Measurements from ENCODE around the gene CAPS2.

The CAPS2 gene

GRCh38 chr12:75315518-75315917, 14.6 kb downstream of the CAPS2 start:
- TF ChIP-seq GABPA (IDR thresholded peaks at IDR 0.05; ENCODE audit: low read depth) (no peak), SPI1 (IDR thresholded peaks at IDR 0.05; ENCODE audit: borderline replicate concordance, low read depth) (no peak)
- TF ChIP-seq, protein P1, sequence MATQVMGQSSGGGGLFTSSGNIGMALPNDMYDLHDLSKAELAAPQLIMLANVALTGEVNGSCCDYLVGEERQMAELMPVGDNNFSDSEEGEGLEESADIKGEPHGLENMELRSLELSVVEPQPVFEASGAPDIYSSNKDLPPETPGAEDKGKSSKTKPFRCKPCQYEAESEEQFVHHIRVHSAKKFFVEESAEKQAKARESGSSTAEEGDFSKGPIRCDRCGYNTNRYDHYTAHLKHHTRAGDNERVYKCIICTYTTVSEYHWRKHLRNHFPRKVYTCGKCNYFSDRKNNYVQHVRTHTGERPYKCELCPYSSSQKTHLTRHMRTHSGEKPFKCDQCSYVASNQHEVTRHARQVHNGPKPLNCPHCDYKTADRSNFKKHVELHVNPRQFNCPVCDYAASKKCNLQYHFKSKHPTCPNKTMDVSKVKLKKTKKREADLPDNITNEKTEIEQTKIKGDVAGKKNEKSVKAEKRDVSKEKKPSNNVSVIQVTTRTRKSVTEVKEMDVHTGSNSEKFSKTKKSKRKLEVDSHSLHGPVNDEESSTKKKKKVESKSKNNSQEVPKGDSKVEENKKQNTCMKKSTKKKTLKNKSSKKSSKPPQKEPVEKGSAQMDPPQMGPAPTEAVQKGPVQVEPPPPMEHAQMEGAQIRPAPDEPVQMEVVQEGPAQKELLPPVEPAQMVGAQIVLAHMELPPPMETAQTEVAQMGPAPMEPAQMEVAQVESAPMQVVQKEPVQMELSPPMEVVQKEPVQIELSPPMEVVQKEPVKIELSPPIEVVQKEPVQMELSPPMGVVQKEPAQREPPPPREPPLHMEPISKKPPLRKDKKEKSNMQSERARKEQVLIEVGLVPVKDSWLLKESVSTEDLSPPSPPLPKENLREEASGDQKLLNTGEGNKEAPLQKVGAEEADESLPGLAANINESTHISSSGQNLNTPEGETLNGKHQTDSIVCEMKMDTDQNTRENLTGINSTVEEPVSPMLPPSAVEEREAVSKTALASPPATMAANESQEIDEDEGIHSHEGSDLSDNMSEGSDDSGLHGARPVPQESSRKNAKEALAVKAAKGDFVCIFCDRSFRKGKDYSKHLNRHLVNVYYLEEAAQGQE (IDR thresholded peaks at IDR 0.05; ENCODE audit: insufficient replicate concordance, low read depth): no peak
- no peak overlapping the region for H3K4me3 ChIP-seq (replicated peaks; ENCODE audit: insufficient read depth, low read length)
- H3K27ac ChIP-seq (replicated peaks): no peak overlapping the region

GRCh38 chr12:75311369-75311768, 18.8 kb downstream of the CAPS2 start:
- no peak for DNase-seq (ENCODE audit: low read depth in 1 of 2, low spot score in 1 of 2)
- TF ChIP-seq GABPA (IDR thresholded peaks at IDR 0.05; ENCODE audit: low read depth) (no peak), POLR2AphosphoS5 (IDR thresholded peaks at IDR 0.05; ENCODE audit: low read depth) (no peak), SPI1 (IDR thresholded peaks at IDR 0.05; ENCODE audit: borderline replicate concordance, low read depth) (no peak)
- TF ChIP-seq, protein P2, sequence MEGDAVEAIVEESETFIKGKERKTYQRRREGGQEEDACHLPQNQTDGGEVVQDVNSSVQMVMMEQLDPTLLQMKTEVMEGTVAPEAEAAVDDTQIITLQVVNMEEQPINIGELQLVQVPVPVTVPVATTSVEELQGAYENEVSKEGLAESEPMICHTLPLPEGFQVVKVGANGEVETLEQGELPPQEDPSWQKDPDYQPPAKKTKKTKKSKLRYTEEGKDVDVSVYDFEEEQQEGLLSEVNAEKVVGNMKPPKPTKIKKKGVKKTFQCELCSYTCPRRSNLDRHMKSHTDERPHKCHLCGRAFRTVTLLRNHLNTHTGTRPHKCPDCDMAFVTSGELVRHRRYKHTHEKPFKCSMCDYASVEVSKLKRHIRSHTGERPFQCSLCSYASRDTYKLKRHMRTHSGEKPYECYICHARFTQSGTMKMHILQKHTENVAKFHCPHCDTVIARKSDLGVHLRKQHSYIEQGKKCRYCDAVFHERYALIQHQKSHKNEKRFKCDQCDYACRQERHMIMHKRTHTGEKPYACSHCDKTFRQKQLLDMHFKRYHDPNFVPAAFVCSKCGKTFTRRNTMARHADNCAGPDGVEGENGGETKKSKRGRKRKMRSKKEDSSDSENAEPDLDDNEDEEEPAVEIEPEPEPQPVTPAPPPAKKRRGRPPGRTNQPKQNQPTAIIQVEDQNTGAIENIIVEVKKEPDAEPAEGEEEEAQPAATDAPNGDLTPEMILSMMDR (IDR thresholded peaks at IDR 0.05; ENCODE audit: insufficient read depth, low read length): no peak
- TF ChIP-seq, protein P1 (IDR thresholded peaks at IDR 0.05; ENCODE audit: insufficient replicate concordance, low read depth): no peak
- Histone ChIP-seq H3K27ac (replicated peaks) (no peak overlapping the region), H3K27me3 (ENCODE audit: insufficient read depth, poor library complexity, severe bottlenecking) (no peaks in the 10 kb centered on the region), H3K4me3 (replicated peaks; ENCODE audit: insufficient read depth, low read length) (no peak overlapping the region)

More at GRCh38 chr12:75315518-75315917, 14.6 kb downstream of the CAPS2 start:
- no peak for DNase-seq (ENCODE audit: low read depth in 1 of 2, low spot score in 1 of 2)
- no peaks in the 10 kb centered on the region for H3K27me3 ChIP-seq (ENCODE audit: insufficient read depth, poor library complexity, severe bottlenecking)

GRCh38 chr12:75308279-75308678, 21.8 kb downstream of the CAPS2 start:
- TF ChIP-seq, protein P2 (IDR thresholded peaks at IDR 0.05; ENCODE audit: insufficient read depth, low read length): no peak
- no peak for TF ChIP-seq POLR2AphosphoS5 (IDR thresholded peaks at IDR 0.05; ENCODE audit: low read depth)
- no peak for TF ChIP-seq GABPA (IDR thresholded peaks at IDR 0.05; ENCODE audit: low read depth)
- TF ChIP-seq, protein P1 (IDR thresholded peaks at IDR 0.05; ENCODE audit: insufficient replicate concordance, low read depth): no peak
- no peak for TF ChIP-seq SPI1 (IDR thresholded peaks at IDR 0.05; ENCODE audit: borderline replicate concordance, low read depth)
- H3K27ac ChIP-seq (replicated peaks): no peak overlapping the region
- no peak for DNase-seq (ENCODE audit: low read depth in 1 of 2, low spot score in 1 of 2)
- H3K27me3 ChIP-seq (ENCODE audit: insufficient read depth, poor library complexity, severe bottlenecking): no peaks in the 10 kb centered on the region
- no peak overlapping the region for H3K4me3 ChIP-seq (replicated peaks; ENCODE audit: insufficient read depth, low read length)

Measured in HL-60 (cell line).